NB4 (cell line): Measurements from ENCODE around the gene TNFAIP8L3.

Source experiments
- MYC ChIP-seq: IDR thresholded peaks from 2 replicates; pipeline ENCODE4 v1.6.1; 2011; ENCODE audit warnings: low read depth, low read length
- TF ChIP-seq, protein P1 (sequence below): IDR thresholded peaks from one replicate; pipeline ENCODE4 v1.5.1; 2012; ENCODE audit warnings: low read depth, low read length

- TF ChIP-seq, protein P1, sequence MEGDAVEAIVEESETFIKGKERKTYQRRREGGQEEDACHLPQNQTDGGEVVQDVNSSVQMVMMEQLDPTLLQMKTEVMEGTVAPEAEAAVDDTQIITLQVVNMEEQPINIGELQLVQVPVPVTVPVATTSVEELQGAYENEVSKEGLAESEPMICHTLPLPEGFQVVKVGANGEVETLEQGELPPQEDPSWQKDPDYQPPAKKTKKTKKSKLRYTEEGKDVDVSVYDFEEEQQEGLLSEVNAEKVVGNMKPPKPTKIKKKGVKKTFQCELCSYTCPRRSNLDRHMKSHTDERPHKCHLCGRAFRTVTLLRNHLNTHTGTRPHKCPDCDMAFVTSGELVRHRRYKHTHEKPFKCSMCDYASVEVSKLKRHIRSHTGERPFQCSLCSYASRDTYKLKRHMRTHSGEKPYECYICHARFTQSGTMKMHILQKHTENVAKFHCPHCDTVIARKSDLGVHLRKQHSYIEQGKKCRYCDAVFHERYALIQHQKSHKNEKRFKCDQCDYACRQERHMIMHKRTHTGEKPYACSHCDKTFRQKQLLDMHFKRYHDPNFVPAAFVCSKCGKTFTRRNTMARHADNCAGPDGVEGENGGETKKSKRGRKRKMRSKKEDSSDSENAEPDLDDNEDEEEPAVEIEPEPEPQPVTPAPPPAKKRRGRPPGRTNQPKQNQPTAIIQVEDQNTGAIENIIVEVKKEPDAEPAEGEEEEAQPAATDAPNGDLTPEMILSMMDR = no peak
- TF ChIP-seq MYC = no peak
These were observed 6.2 kb upstream of the TNFAIP8L3 start for GRCh38 chr15:51100785-51101489.
